HG03196 (cell line): ENCODE data around the gene MSGN1.
"Not testable (repeated sequence)": the region's sequence is repeated elsewhere in the genome, so short reads cannot be mapped to it uniquely, and the experiment has no call there.

ENCODE experiments used
- ATAC-seq: cut with Tn5 transposase; IDR thresholded peaks from one replicate; pipeline ENCODE4 v1.9.1; 2021; ENCODE audit not compliant: unreplicated experiment

MSGN1 gene

DNA sequence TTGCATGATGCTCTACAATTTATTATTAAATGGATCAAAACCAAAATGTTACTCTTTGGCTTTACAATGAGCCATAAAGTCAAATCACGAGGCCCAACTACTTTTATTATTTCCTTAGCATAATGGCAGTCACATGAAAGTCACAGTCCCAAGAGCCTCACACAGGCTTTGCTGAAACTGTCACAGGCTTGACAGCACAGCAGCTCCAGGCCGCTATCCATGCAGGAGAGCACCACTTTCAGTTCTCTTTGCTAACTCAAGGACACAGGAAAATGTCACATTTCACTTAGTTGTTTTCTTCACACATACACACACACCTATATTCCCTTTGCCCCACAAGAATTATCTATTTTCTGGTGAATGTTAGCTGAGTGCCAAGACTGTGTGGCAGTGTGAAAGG lies 11.1 kb upstream of the MSGN1 start:
- ATAC-seq: peak; percentile 47

DNA sequence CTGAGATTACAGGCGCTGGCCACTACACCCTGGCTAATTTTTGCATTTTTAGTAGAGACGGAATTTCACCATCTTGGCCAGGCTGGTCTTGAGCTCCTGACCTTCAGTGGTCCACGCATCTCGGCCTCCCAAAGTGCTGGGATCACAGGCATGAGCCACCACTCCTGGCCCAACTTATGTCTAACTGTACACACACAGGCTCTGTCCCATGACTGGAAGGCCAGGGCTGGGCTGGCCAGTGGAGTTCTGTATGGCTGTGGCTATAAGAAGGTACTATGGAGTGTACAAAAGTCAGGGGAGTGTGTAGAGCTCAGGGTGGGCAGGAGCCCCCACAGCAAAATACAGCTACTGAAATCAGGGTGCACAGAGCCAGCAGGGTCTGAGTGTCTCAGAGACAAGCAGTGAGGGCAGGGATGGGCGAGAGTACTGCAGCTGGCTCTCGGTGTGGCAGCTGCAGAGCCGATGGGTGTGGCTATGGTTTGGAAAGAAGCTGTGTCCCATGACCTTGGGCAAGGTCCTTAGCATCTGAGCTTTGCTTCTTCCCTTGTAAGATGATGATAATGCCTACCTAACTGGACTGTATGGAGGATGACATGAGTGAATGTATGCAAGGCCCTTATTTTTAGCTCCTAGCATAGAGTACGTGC lies 10.4 kb upstream of the MSGN1 start:
- no peak for ATAC-seq

DNA sequence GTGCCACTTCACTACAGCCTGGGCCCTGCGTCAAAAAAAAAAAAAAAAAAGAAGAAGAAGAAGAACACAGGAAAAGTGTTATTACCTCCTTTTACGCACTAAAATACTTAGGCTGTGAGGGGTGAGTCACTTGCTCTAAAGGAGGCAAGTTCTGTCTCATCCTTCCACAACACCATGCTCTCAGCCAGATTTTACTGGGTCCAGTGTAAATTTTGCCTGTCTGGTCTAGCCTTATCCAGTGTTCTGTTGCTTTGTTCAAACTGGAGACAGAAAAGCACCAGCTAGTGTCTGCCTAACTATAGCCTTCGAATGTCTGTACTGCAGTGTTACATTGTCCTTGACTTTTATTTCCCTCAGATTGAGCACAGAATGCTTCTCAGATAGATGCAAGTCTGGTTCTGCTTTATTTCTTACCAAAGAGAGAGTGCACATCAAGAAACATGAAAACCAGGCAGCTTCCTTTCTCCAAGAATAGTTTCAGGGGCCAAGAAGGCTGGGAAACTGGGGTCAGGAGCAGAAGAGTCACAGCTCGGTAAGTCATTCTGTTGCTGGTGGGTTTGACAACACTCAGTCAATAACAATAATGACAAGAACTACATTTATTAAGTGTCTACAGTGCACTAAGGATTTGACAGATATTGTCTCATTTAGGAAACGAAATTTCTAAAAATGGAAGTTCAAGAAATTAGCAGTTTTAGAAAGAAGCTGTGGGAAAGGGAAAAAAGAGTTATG lies 3.1 kb upstream of the MSGN1 start:
- peak; percentile 36 for ATAC-seq

DNA sequence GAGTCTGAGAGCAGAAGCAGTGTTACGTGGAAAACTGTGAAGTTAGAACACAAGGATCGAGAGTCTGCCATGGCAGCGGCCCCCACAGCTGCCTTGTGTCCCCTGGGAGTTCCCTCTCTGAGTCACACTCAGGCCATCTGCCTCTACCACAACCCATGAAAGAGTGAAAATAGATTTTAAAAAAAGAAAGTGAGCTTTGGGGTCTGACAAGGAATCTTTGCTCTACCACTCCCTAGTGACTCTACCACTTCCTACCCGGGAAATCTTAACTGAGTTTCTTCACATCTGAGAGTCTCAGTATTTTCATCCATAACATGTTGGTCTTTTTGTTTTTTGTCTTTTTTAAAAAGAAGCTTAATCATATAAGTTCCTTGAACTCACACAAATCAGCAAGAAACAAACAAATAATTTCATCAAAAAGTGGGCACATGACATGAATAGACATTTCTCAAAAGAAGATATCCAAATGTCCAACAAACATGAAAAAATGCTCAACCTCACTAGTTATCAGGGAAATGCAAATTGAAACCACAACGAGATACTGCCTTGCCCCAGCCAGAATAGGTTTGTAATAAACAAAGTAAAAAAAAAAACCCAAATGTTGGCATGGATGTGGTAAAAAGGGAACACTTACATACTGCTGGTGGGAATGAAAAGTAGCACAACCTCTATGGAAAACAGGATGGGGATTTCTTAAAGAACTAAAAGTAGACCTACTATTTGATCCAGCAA lies 2.4 kb upstream of the MSGN1 start:
- ATAC-seq: peak; percentile 88

DNA sequence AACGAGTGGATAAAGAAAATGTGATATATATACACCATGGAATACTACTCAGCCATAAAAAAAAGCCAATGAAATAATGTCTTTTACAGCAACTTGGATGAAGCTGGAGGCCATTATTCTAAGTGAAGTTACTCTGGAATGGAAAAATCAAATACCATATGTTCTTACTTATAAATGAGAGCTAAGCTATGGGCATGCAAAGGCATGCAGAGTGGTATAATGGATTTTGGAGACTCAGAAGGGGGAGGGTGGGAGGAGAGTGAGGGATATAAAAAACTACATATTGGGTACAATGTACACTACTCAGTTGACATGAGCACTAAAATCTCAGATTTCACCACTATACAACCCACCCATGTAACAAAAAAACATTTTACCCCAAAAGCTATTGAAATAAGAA lies 1.7 kb upstream of the MSGN1 start:
- no peak for ATAC-seq

DNA sequence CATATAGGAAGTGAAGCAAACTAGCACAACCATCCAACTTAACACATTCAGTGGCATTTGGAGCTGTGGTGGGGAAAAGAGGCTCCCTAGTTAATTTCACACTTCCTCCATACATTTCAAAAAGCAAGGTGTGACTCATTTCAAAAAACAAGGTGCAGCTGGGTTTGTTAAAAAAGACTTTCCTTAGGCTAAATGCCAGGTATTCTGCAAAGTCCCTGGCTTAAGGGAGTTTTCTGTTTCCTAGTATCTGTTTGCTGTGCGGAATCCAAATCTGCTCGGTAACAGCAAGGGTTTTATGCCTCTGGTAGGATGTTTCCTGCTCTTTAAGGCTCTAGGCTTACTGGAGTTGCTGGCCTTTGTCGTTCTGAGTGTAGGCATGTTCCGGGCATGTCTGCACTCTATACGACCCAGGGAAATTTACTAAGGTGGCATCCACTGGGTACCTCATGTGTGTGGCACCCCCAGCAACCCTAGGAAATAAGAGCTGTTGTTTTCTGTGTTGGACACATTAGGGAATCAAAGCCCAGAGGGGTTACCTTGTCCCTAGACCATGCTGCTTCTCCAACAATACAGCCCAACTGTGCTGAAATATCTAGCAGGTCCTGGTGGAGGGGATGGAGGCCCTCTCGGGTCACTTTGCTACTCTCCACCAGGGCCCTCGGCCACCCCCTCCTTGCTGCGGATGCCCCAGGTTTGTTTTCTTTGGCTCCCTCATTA lies 634 bp upstream of the MSGN1 start:
- ATAC-seq: no peak

DNA sequence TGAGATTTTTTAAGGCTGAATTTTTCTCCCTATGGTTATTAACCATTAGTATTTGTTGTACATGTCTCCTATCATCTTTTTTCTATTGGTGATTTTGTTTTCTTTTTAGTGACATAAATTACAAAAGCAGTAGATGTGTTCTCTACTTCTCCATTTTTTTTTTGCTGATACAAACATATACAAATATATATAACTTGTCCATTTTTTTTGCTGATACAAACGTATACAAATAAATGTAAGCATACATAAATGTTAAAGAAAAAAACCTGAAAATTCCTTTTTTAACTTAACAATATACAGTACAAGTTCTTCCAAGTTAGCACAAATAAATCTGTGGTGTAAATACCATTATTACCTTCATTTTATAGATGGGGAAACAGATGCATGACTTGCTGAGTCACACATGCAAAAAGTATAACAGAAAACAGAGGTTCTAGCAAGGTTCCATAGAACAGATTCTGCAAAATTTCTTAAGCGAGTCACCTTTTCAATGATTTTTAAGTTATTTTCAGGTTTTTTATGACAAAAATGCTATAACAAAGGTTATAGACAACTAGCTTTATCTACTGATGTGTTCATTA lies 2.1 kb downstream of the MSGN1 start:
- ATAC-seq: no peak

DNA sequence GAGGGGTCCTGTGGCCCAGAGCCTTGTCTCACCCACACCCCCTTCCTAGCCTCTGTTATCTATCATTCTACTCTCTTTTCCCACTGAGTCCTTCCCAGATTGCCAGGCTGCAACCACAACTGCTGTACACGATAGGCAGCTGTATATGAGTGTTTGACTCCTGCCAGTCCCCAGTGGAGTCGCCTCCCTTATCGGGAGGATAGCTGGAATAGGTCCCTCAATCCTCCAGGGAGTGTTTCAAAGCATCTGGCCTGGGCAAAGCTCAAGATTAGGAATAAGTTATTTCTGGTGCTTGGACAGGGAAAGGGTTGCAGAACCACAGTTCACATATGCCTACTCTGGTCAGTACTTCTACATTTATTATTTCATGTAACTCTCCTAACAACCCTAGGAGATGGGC lies 4.8 kb downstream of the MSGN1 start:
- no peak for ATAC-seq

DNA sequence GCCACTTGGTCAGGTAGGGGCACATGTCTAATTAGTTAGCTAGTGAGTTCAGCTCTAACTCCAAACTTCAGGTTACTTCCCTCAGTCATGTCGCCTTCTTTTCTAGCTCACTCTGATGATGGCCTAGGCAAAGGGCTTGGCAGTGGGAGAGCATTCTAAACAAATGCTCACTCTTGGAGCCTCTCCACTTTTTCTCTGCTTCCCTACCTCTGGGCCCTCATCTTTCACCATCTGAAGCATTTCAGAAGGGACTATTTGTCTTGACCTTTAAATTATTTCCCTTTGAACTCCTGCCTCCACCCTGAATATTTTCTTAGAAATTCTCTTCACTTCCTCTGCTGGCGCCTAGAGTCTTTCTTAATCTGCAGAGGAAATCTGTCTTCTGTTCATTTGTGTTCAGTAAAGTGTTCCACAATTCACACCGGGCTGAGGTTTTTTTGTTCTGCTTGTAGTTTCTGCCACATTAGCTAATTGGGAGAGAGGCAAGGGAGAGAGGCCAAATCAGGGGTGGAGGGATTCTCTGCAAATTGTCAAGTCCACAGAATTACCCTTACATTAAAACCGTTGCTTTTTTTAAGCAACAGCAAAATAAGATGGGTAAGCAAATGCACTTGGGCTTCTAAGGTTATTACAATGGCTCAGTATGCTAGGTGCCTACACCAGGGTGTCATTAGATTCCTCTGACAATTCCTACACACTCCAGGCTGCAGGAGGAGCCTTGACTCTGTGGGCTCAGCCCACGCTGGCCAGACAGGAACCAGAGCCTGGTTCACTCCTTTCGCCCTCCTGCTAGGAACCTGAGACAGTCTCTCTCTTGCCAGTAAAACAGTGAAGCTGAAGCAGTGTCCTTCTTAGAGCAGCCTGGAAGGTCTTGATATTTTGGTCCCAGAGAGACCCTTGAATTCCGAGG lies 5.5 kb downstream of the MSGN1 start:
- peak; percentile 48 for ATAC-seq

DNA sequence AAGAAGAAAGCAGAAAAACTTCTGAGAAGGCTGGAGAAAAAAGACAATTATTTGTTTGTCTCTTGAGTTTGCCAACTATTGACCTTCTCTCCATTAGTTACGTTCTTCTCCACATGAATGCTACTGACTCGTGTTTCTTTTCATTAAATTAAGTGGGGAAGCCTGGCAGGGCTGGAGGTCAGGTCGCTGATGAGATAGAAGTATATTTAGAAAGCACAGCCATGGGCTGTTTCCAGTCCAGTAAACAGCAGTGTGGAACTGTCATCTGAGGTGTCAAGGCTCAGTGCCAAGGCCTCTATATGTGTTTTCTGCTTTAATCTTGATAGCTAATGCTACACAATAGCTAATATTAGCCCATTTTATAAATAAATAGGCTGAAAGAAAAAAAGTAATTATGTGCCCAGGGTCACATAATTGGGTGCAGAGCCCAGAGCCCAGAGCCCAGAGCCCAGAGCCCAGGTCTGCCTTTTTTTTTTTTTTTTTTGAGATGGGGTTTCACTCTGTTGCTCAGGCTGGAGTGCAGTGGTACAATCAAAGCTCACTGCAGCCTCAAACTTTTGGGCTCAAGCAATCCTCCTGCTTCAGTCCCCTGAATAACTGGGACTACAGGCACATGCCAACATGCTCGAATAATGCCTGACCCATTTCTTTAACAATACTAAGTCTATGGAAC lies 6.3 kb downstream of the MSGN1 start:
- ATAC-seq: peak; percentile 41

DNA sequence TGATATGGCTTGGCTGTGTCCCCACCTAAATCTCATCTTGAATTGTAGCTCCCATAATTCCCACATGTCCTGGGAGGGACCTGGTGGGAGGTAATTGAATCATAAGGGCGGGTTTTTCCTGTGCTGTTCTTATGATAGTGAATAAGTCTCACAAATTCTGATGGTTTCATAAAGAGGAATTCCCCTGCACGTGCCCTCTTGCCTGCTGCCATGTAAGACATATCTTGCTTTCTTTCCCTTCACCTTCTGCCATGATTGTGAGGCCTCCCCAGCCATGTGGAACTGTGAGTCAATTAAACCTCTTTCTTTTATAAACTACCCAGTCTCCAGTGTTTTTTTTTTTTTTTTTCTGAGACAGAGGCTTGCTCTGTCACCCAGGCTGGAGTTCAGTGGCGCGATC lies 7.4 kb downstream of the MSGN1 start:
- not testable (repeated sequence) for ATAC-seq

DNA sequence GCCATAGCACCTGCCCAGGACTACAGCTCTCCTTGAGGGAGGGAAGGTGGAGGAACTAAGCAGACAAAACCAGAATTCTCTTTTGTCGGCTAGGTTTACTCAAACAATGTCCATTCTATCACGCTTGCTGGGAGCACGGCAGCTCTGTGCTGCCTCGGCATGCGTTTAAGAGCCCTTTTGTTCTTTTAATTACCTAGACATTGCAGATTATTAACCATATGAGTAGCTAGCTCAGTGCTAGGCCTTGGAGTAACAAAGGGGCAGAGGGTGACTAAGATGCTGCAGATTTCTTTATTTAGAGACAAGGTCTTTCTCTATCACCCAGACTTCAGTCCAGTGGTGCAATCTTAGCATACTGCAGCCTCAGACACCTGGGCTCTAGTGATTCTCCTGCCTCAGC lies 11.1 kb downstream of the MSGN1 start:
- ATAC-seq: no peak

DNA sequence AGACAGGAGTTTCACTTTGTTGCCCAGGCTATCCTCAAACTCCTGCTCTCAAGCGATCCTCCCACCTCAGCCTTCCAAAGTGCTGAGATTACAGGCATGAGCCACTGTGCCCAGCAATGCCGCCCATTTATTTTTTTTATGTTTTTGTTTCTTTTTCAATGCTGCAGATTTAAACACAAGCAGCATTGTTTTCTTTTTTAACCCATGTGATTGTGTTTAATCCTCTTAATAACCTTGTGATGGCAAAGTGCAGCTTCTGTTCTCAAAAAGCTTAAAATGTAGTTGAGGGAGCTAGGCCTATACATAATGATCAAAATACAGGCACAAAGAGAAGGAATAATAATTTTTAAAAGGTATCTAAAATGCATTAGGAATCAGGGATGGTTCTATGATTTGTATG lies 11.5 kb downstream of the MSGN1 start:
- ATAC-seq: no peak

DNA sequence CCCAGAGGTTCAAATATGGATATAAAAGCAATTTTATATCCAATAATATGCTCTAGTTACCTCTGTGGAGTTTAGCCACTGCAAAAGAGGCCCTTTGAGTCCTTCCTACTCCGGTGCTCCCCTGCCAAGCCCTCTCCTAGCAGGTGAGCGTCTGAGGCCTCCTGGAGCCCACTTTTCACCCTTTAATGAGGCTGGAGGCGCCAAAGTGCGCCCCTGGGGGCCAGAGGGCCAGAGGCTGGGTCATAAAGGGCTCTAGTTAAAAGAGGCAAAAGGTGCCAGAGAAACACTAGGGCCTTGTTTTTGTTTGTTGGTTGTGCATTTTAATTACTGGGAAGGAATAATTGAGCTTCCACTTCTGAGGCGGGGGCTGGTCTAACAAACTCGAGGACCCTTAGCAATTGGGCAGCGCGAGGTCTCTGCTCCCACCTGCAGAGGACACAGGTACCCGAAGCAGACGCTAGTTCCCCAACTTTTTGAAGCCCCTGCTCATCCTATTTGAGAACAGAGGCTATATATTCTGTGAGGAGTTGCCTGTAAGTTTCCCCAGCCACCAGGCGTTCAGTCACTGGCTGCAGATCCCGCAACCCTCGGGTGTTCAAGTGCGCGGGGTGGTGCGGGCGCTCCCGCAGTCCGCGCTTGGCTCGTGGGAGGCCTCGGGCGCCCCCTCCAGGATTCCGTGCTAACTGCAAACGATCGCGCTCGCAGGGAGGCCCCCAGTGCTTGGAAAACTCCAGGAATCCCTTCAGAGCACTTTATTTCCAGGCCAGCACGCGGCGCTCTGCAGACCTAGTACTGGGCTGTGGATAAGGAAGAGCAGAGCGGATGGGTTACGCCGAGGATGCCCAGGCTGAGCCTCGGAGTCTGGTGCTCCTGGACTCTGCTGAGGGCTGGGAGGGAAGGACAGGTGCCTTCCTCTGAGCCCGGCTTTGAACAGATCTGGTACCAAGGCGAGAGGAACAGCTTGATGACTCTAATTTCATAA lies 14.1 kb downstream of the MSGN1 start:
- ATAC-seq: peak; percentile 79

DNA sequence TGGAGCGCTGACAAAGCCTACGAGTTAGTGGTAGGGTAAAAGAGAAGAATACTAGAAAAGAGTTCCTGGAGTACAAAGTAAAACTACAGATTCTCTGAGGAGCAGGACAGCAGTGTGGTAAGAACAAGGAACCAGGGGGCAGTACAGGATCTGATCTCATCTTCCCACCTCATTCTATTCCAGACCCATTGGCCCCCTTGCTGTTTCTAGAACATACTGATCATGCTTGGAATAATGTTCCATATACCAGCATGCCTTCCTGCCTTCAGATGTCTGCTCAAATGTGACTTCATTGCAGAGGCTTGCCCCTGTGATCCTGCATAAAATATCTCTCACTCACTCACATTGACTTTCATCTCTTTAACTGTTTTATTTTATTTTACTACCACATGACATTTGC lies 19.3 kb downstream of the MSGN1 start:
- ATAC-seq: no peak

DNA sequence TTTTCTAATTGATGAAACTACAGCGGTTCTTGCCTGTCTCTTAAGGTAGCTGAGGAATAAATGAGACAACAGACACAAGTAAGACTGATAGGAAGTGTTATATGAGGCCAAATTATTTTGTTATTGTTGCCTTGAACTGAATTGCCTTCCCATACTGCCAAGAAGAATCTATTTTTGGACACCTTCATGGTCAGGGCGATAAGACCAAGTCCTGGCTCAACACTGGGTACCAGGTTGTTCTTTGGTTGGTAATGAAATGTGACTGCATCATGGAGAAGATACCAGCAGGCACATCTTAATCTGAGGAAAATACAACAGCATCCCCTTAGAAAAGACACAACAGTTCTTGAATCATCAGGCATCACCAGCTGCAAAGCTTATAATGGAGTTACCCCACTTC lies 23.7 kb downstream of the MSGN1 start:
- ATAC-seq: no peak

DNA sequence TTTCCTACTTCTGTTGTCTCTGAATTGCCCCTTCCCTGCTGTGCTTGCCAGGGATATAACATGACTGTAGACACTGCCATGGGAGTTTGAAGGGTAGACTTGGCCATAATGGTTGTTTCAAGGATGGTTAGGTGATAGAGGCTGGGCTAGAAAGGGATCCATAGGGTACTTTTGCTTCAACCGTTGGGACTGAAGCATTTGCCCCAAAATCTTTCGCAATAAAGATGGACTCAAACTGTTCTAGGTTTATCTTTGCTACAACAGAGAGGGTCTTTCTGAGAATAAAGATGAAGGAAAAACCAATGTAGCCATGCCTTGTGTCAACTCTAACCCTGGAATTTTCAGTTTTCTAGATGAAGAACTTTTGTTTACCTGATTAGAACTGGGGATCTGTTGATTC lies 27.2 kb downstream of the MSGN1 start:
- ATAC-seq: no peak

DNA sequence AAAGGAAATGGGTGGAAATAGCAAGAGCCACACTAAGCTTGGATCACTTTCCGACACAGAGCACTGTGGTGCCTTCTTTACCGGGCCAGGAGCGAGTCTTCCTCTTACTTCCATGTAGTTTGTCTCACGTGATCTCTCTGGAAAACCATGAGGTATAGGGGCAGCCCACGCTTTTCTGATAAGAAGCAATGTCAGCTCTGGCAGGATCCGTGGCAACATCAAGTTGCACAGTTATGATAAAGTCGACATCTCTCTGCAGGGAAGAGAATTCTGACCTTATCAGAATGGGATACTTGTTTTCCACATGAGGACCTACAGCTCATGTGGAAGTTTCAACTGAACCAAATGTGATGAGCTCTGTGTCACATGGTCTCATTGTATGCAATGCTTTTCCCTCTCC lies 29.5 kb downstream of the MSGN1 start:
- ATAC-seq: no peak
